A673 (cell line): ENCODE data around the gene ABCA2.

ENCODE experiments used
- CTCF ChIP-seq: fragments of 300-800, 200-600 bp; sonication (generic); conservative IDR thresholded peaks from 2 replicates; pipeline ENCODE4 v1.5.1; 2017; ENCODE audit warnings: low read depth, mild to moderate bottlenecking, antibody characterized with exemption, low read length, moderate library complexity, mixed read lengths
- EZH2 ChIP-seq: fragments of 200-600 bp; sonication (generic); IDR thresholded peaks from 2 replicates; pipeline ENCODE4 v1.6.1; 2017; ENCODE audit warnings: borderline replicate concordance, low read depth, mild to moderate bottlenecking, mixed read lengths, antibody characterized with exemption, low read length; ENCODE audit not compliant: poor library complexity, severe bottlenecking

- TF ChIP-seq CTCF (no peak), EZH2 (no peak)
Observed at GRCh38 chr9:136995772-136996311, 32.2 kb downstream of the ABCA2 start.
